Measurements from ENCODE around the gene TMEM266.

The TMEM266 gene

DNA sequence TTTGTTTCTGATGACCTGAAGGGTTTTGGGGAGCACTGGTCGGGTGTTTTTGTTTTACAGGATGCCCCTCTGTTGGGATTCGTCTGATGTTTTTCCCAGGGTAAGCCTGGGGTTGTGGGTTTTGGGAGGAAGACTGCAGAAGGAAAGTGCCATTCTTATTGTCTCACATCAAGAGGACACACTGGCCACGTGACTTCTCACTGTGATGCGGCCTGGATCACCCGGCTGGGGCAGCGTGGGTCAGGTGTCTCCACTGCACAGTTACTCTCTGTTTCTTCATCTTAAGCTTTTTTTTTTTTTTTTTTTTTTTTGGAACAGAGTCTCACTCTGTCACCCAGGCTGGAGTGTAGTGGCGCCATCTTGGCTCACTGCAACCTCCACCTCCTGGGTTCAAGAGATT lies 120.5 kb downstream of the TMEM266 start:
- TF ChIP-seq, protein P1, sequence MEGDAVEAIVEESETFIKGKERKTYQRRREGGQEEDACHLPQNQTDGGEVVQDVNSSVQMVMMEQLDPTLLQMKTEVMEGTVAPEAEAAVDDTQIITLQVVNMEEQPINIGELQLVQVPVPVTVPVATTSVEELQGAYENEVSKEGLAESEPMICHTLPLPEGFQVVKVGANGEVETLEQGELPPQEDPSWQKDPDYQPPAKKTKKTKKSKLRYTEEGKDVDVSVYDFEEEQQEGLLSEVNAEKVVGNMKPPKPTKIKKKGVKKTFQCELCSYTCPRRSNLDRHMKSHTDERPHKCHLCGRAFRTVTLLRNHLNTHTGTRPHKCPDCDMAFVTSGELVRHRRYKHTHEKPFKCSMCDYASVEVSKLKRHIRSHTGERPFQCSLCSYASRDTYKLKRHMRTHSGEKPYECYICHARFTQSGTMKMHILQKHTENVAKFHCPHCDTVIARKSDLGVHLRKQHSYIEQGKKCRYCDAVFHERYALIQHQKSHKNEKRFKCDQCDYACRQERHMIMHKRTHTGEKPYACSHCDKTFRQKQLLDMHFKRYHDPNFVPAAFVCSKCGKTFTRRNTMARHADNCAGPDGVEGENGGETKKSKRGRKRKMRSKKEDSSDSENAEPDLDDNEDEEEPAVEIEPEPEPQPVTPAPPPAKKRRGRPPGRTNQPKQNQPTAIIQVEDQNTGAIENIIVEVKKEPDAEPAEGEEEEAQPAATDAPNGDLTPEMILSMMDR (IDR thresholded peaks at IDR 0.05; ENCODE audit: low read depth, low read length), result no peak
- TF ChIP-seq MYC (IDR thresholded peaks at IDR 0.05; ENCODE audit: low read depth, low read length) (no peak), POLR2A (IDR thresholded peaks at IDR 0.05; ENCODE audit: extremely low read depth, insufficient read length) (no peak)
- TF ChIP-seq, protein P2, sequence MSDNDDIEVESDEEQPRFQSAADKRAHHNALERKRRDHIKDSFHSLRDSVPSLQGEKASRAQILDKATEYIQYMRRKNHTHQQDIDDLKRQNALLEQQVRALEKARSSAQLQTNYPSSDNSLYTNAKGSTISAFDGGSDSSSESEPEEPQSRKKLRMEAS (IDR thresholded peaks at IDR 0.05; ENCODE audit: low read depth, low read length), result no peak
- no peak for DNase-seq (ENCODE audit: low read depth)
- H3K4me3 ChIP-seq (ENCODE audit: low read depth, low read length), result no peak overlapping the region

DNA sequence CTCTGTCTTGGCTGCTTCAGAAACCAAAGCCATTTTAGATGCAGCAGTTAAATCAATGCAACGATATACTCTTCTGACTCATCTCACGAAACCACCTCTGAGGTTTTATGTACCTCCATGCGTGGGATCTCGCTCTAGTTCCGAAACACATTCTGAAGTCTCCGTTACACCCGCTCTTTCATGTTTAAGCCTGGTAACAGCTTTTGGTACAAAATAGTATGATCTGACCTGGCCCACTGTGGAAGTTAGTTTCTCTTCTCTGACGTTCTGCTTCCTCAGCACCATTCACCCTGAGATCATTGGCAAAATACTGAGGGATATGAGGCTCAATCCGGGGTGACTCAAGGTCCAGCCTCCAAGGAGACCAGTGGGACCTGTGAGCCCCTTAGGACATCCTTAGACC lies 121.9 kb downstream of the TMEM266 start:
- no peak overlapping the region for H3K4me3 ChIP-seq (ENCODE audit: low read depth, low read length)
- no peak for DNase-seq (ENCODE audit: low read depth)
- TF ChIP-seq, protein P1 (IDR thresholded peaks at IDR 0.05; ENCODE audit: low read depth, low read length), result no peak
- TF ChIP-seq POLR2A (IDR thresholded peaks at IDR 0.05; ENCODE audit: extremely low read depth, insufficient read length), result no peak
- TF ChIP-seq, protein P2 (IDR thresholded peaks at IDR 0.05; ENCODE audit: low read depth, low read length), result no peak
- TF ChIP-seq MYC (IDR thresholded peaks at IDR 0.05; ENCODE audit: low read depth, low read length), result no peak

DNA sequence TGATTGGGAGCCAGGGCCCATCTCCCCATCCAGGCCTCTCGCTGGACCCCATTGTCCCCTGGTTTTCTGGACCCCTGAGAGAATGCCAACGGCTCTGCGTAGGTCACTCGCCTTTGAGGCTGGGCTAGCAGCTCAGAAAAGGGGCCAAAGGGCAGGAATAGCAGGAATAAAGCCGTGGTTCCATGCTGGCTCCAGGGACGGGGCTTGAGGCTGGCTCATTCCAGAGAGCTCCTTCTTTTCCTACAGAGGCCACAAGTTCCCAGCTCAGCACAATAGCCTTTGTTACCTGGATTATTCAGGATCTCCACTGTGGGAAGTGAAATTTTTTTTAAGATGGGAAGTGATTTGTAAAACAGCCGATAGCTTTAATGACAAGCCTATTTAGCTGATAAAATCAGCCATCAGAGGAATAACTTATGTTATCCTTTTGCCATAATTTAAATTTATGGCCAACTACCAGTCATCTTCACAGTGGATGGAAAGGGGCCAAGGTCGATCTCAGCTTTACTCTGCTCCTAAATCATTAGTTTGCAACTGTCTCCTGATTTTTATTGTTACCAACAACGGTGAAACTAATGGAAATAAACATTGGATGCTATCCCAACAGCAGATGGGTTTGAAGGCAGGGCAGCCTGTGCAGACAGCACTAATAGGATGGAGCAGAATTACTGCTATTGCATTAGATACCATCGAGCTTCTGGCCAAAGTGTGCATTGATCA lies 124.3 kb downstream of the TMEM266 start:
- no peak overlapping the region for H3K4me3 ChIP-seq (ENCODE audit: low read depth, low read length)
- no peak for DNase-seq (ENCODE audit: low read depth)
- no peak for TF ChIP-seq MYC (IDR thresholded peaks at IDR 0.05; ENCODE audit: low read depth, low read length)

DNA sequence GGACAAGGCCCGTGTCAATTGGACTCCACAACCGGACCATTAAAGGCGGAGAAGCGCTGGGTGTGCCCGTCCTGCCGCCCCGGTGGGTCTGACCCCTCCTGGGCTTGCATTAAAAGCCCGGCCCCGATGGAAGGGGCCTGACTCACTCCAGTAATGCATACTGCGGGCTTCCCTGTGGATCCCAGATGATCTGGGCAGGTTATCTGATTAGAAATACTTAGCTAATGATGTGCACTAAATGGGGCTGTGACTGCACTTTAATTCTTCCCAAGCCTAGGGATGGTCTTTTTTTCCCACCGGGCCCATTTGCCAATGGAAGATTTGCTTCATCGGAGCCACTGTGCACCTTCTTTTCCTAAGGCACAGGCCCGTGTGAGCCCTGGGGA lies 124.9 kb downstream of the TMEM266 start:
- TF ChIP-seq, protein P2 (IDR thresholded peaks at IDR 0.05; ENCODE audit: low read depth, low read length), result no peak
- TF ChIP-seq POLR2A (IDR thresholded peaks at IDR 0.05; ENCODE audit: extremely low read depth, insufficient read length), result no peak
- TF ChIP-seq MYC (IDR thresholded peaks at IDR 0.05; ENCODE audit: low read depth, low read length), result no peak
- TF ChIP-seq, protein P1 (IDR thresholded peaks at IDR 0.05; ENCODE audit: low read depth, low read length), result no peak
- H3K4me3 ChIP-seq (ENCODE audit: low read depth, low read length), result no peak overlapping the region
- DNase-seq (ENCODE audit: low read depth), result no peak

DNA sequence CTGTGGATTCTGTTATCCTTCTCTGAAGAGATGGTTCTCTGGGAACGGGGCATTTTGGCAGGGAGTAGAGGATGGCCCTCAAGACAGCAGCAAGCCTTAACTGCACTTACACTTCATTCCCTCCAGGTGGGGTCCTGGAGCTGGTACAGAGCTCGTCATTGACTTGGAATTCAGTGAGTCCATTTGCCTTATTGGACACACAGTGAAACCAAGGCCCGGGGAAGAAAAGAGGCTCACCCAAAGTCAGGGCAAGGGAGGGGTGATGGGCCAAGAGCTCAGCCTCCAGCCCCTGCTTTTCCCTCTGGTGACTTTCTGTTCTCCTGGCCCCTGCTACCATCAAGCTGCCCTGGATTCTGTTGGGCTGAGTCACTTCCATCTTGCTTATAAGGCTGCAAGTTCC lies 125.9 kb downstream of the TMEM266 start:
- TF ChIP-seq, protein P2 (IDR thresholded peaks at IDR 0.05; ENCODE audit: low read depth, low read length), result no peak
- TF ChIP-seq, protein P1 (IDR thresholded peaks at IDR 0.05; ENCODE audit: low read depth, low read length), result peak; percentile 75
- TF ChIP-seq POLR2A (IDR thresholded peaks at IDR 0.05; ENCODE audit: extremely low read depth, insufficient read length), result no peak
- no peak overlapping the region for H3K4me3 ChIP-seq (ENCODE audit: low read depth, low read length)
- peak; percentile 70 for DNase-seq (ENCODE audit: low read depth)

DNA sequence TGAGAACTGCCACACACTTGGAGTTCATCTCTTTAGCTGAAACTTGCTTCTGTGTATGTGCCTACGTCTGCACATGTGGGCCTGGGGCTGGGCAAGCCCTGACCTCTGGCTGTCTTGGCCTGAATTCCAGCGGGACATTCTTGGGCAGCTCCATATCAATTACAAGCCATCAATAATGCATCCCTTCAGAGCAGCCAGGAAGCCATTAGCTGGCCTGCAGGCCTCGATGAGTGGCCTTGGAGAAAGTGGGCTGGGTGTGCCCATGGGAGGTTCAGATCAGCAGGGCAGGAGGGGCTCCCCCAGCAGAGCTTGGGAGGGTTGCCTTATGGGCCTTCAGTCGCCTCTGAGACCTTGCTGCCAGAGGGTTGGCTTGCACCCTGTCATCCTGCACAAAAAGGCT lies 127.4 kb downstream of the TMEM266 start:
- TF ChIP-seq, protein P1 (IDR thresholded peaks at IDR 0.05; ENCODE audit: low read depth, low read length), result no peak
- TF ChIP-seq, protein P2 (IDR thresholded peaks at IDR 0.05; ENCODE audit: low read depth, low read length), result no peak
- TF ChIP-seq MYC (IDR thresholded peaks at IDR 0.05; ENCODE audit: low read depth, low read length) (no peak), POLR2A (IDR thresholded peaks at IDR 0.05; ENCODE audit: extremely low read depth, insufficient read length) (no peak)
- H3K4me3 ChIP-seq (ENCODE audit: low read depth, low read length), result no peak overlapping the region
- DNase-seq (ENCODE audit: low read depth), result no peak
